Hematopoietic multipotent progenitor cell treated with erythropoietin and hydrocortisone succinate and interleukin-3 and kit ligand, for 8 days (in vitro differentiated cells): Measurements from ENCODE around the gene DPEP3.

ENCODE experiments used
- DNase-seq: peaks from one replicate; pipeline ENCODE4 v3.0.0-alpha.2; 2015

DPEP3 gene

GRCh38 chr16:67966549-67967182, 13.6 kb downstream of the DPEP3 start:
- DNase-seq, result peak; percentile 53

GRCh38 chr16:67965668-67966548, 14.4 kb downstream of the DPEP3 start:
- DNase-seq, result no peak

- DNase-seq, result no peak
Observed at GRCh38 chr16:67964477-67965131, 15.7 kb downstream of the DPEP3 start.

GRCh38 chr16:67963662-67964321, 16.5 kb downstream of the DPEP3 start:
- DNase-seq, result no peak

GRCh38 chr16:67963292-67963661, 17.0 kb downstream of the DPEP3 start:
- no peak for DNase-seq

- no peak for DNase-seq
Observed at GRCh38 chr16:67962135-67962534, 18.2 kb downstream of the DPEP3 start.

GRCh38 chr16:67961551-67961957, 18.7 kb downstream of the DPEP3 start:
- no peak for DNase-seq

- no peak for DNase-seq
Observed at GRCh38 chr16:67959536-67960329, 20.6 kb downstream of the DPEP3 start.

GRCh38 chr16:67957622-67958021, 22.7 kb downstream of the DPEP3 start:
- no peak for DNase-seq

GRCh38 chr16:67954421-67955196, 25.7 kb downstream of the DPEP3 start:
- DNase-seq, result no peak

- DNase-seq, result no peak
Observed at GRCh38 chr16:67953641-67954375, 26.5 kb downstream of the DPEP3 start.

- DNase-seq, result no peak
Observed at GRCh38 chr16:67951485-67951884, 28.8 kb downstream of the DPEP3 start.

GRCh38 chr16:67950335-67950843, 29.9 kb downstream of the DPEP3 start:
- DNase-seq, result no peak

- no peak for DNase-seq
Observed at GRCh38 chr16:67949645-67950044, 30.7 kb downstream of the DPEP3 start.

GRCh38 chr16:67948015-67948414, 32.3 kb downstream of the DPEP3 start:
- DNase-seq, result no peak

- no peak for DNase-seq
Observed at GRCh38 chr16:67946966-67947558, 33.2 kb downstream of the DPEP3 start.

- DNase-seq, result no peak
Observed at GRCh38 chr16:67946128-67946569, 34.1 kb downstream of the DPEP3 start.

GRCh38 chr16:67945392-67945933, 34.8 kb downstream of the DPEP3 start:
- DNase-seq, result no peak

- no peak for DNase-seq
Observed at GRCh38 chr16:67944690-67945391, 35.5 kb downstream of the DPEP3 start.
